HCT116 (cell line): Measurements from ENCODE around the gene POU2AF2. TPM values are rescaled to one million over a fixed set of nuclear protein-coding genes. Genes with fewer than 3 reads are reported as not detected.
"Not testable (repeated sequence)": the region's sequence is repeated elsewhere in the genome, so short reads cannot be mapped to it uniquely, and the experiment has no call there.

Experiments
- ATAC-seq: fragments of 200-7000 bp; cut with Tn5 transposase; 2 replicates; pipeline ENCODE4 v1.9.1; 2020; ENCODE audit warnings: mild to moderate bottlenecking, moderate library complexity
- BruUV-seq: library from RNA; stranded (reverse); fragments of 400-500 nt; replicated peaks from 2 replicates; lab custom pipeline; 2021; lab: Mats Ljungman, UMichigan
- CTCF ChIA-PET: fragments of 300-600 bp; sonication (Branson Sonifier 250); formaldehyde crosslinking; loops from one replicate; lab custom pipeline; 2021; ENCODE audit warnings: antibody characterized with exemption; lab: Charles Lee
- POLR2A ChIA-PET: fragments of 300-600, 350-600 bp; sonication (Branson Sonifier 250); formaldehyde crosslinking; loops from one replicate; lab custom pipeline; 2021; ENCODE audit warnings: antibody characterized with exemption; lab: Charles Lee
- RAD21 ChIA-PET, 2 experiments: fragments of 300-600 bp; sonication (Branson Sonifier 250); formaldehyde crosslinking; loops; one replicate each; lab custom pipeline; 2023; ENCODE audit warnings: low total read pairs in 2 of 2; ENCODE audit not compliant: uncharacterized antibody in 2 of 2, unreplicated experiment in 2 of 2, low non-redundant PET in 1 of 2; lab: Charles Lee
- DNase-seq: peaks from one replicate; pipeline ENCODE4 v3.0.0-alpha.2; 2010; ENCODE audit warnings: low read depth, low spot score
- H2AFZ ChIP-seq: fragments of 200-600 bp; shearing (Covaris generic), sonication (generic); 2 replicates; pipeline ENCODE4 v1.6.1; 2017; ENCODE audit warnings: low read depth, mixed run types, mixed read lengths, antibody characterized with exemption, low read length; ENCODE audit not compliant: poor library complexity, severe bottlenecking
- H3K27ac ChIP-seq: 2 replicates; pipeline ENCODE4 v1.5.1; 2012; ENCODE audit warnings: low read depth, low read length
- H3K27me3 ChIP-seq: fragments of 200-600 bp; sonication (generic); 2 replicates; pipeline ENCODE4 v1.6.1; 2016; ENCODE audit warnings: mixed run types, low read length, mixed read lengths; ENCODE audit not compliant: insufficient read depth
- H3K36me3 ChIP-seq, 2 experiments: fragments of 200-500 bp in 1 of 2; fragments of 200-600 bp in 1 of 2; sonication (Bioruptor generic) in 1 of 2; sonication (generic) in 1 of 2; 2 replicates each; pipeline versions ENCODE4 v1.5.1 to v1.6.1; 2014 to 2016; ENCODE audit warnings: low read length in 2 of 2, inconsistent platforms in 1 of 2, mixed read lengths in 1 of 2, mixed run types in 1 of 2; ENCODE audit not compliant: insufficient read depth in 2 of 2, control insufficient read depth in 1 of 2
- H3K4me1 ChIP-seq, 2 experiments: fragments of 200-600 bp in 1 of 2; sonication (generic) in 1 of 2; 2 replicates each; pipeline versions ENCODE4 v1.5.1 to v1.6.1; 2012 to 2017; ENCODE audit warnings: low read length in 2 of 2, inconsistent platforms in 1 of 2, mild to moderate bottlenecking in 1 of 2, mixed read lengths in 1 of 2, mixed run types in 1 of 2, moderate library complexity in 1 of 2; ENCODE audit not compliant: insufficient read depth in 2 of 2, control insufficient read depth in 1 of 2
- H3K4me2 ChIP-seq: fragments of 200-600 bp; sonication (generic); 2 replicates; pipeline ENCODE4 v1.6.1; 2017; ENCODE audit warnings: mixed run types, low read length, mixed read lengths
- H3K4me3 ChIP-seq, 2 experiments: fragments of 200-600 bp in 1 of 2; sonication (generic) in 1 of 2; replicated peaks in 1 of 2; 2 replicates each; pipeline ENCODE4 v1.5.1; 2011 to 2016; ENCODE audit warnings: low read length in 2 of 2, control low read depth in 1 of 2, low read depth in 1 of 2, mild to moderate bottlenecking in 1 of 2, mixed read lengths in 1 of 2, mixed run types in 1 of 2
- H3K79me2 ChIP-seq: fragments of 200-600 bp; sonication (generic); 2 replicates; pipeline ENCODE4 v1.6.1; 2017; ENCODE audit warnings: mild to moderate bottlenecking, mixed run types, low read length, moderate library complexity, mixed read lengths; ENCODE audit not compliant: insufficient read depth
- H3K9ac ChIP-seq: fragments of 200-600 bp; sonication (generic); 2 replicates; pipeline ENCODE4 v1.6.1; 2016; ENCODE audit warnings: low read length, mixed read lengths
- H3K9me2 ChIP-seq: fragments of 200-600 bp; sonication (generic), shearing (Covaris generic); 2 replicates; pipeline ENCODE4 v1.6.1; 2017; ENCODE audit warnings: mixed run types, mild to moderate bottlenecking, moderate library complexity; ENCODE audit not compliant: insufficient read depth
- H3K9me3 ChIP-seq, 2 experiments: fragments of 200-500 bp in 1 of 2; fragments of 200-600 bp in 1 of 2; sonication (Bioruptor generic) in 1 of 2; sonication (generic) in 1 of 2; 2 replicates each; pipeline ENCODE4 v1.6.1; 2014 to 2017; ENCODE audit warnings: low read length in 2 of 2, mixed read lengths in 2 of 2, inconsistent platforms in 1 of 2, low read depth in 1 of 2, mild to moderate bottlenecking in 1 of 2, mixed run types in 1 of 2, moderate library complexity in 1 of 2; ENCODE audit not compliant: control insufficient read depth in 1 of 2, insufficient read depth in 1 of 2
- H4K20me1 ChIP-seq: fragments of 200-600 bp; sonication (generic), shearing (Covaris generic); 2 replicates; pipeline ENCODE4 v1.6.1; 2017; ENCODE audit warnings: mixed run types, mild to moderate bottlenecking, moderate library complexity; ENCODE audit not compliant: insufficient read depth
- CBX3 ChIP-seq: IDR thresholded peaks from 2 replicates; pipeline ENCODE4 v1.6.1; 2012; ENCODE audit warnings: low read depth
- ELF1 ChIP-seq: IDR thresholded peaks from 2 replicates; pipeline ENCODE4 v1.6.1; 2012; ENCODE audit warnings: low read depth, borderline replicate concordance
- FOSL1 ChIP-seq: IDR thresholded peaks from 2 replicates; pipeline ENCODE4 v1.6.1; 2012; ENCODE audit warnings: low read depth
- MAX ChIP-seq: IDR thresholded peaks from 2 replicates; pipeline ENCODE4 v1.6.1; 2012
- POLR2A ChIP-seq: IDR thresholded peaks from 2 replicates; pipeline ENCODE4 v1.7.0; 2011; ENCODE audit warnings: borderline replicate concordance; ENCODE audit not compliant: insufficient read depth, insufficient read length; ENCODE audit errors: extremely low read depth
- POLR2AphosphoS5 ChIP-seq: IDR thresholded peaks from 2 replicates; pipeline ENCODE4 v1.6.1; 2011; ENCODE audit warnings: mild to moderate bottlenecking, low read depth, low read length, moderate library complexity
- RAD21 ChIP-seq: IDR thresholded peaks from 2 replicates; pipeline ENCODE4 v1.6.1; 2012; ENCODE audit warnings: low read depth, mild to moderate bottlenecking
- SP1 ChIP-seq: IDR thresholded peaks from 2 replicates; pipeline ENCODE4 v1.6.1; 2012; ENCODE audit warnings: low read depth
- TCF7L2 ChIP-seq: IDR thresholded peaks from 2 replicates; pipeline ENCODE4 v1.7.0; 2011; ENCODE audit warnings: borderline replicate concordance, inconsistent platforms; ENCODE audit not compliant: insufficient read depth, insufficient read length; ENCODE audit errors: extremely low read depth
- YY1 ChIP-seq: IDR thresholded peaks from 2 replicates; pipeline ENCODE4 v1.6.1; 2011; ENCODE audit warnings: low read length, low read depth, moderate library complexity, mild to moderate bottlenecking; ENCODE audit not compliant: insufficient replicate concordance; ENCODE audit errors: extremely low read depth
- ZBTB33 ChIP-seq: IDR thresholded peaks from 2 replicates; pipeline ENCODE4 v1.6.1; 2011; ENCODE audit warnings: mild to moderate bottlenecking, low read length, moderate library complexity; ENCODE audit not compliant: insufficient replicate concordance; ENCODE audit errors: extremely low read depth
- ZFX ChIP-seq: fragments of 450-650 bp; IDR thresholded peaks from 2 replicates; pipeline ENCODE4 v1.6.1; 2017
- intact Hi-C: fragments of 100-400 bp; cut with micrococcal nuclease; formaldehyde crosslinking; loops from 2 replicates; pipeline ENCODE4 v1.10.0; 2022
- total RNA-seq: library from RNA; stranded (reverse); gene quantifications from one replicate; pipeline ENCODE4 v1.2.1, GENCODE V29; 2021; ENCODE audit not compliant: unreplicated experiment
- TF ChIP-seq, protein P1 (sequence below), 3 experiments: fragments of 200-600 bp in 1 of 3; sonication (generic) in 1 of 3; IDR thresholded peaks in 2 of 3; conservative IDR thresholded peaks in 1 of 3; 2 replicates each; pipeline ENCODE4 v1.5.1; 2012 to 2017; ENCODE audit warnings: low read depth in 2 of 3, low read length in 2 of 3, antibody characterized with exemption in 1 of 3, borderline replicate concordance in 1 of 3, control low read depth in 1 of 3, mild to moderate bottlenecking in 1 of 3, mixed read lengths in 1 of 3, mixed run types in 1 of 3, moderate library complexity in 1 of 3; ENCODE audit not compliant: insufficient read depth in 1 of 3

Gene POU2AF2
- total RNA-seq, 1 experiment from 2014 or later = not detected

- no peaks in the 10 kb centered on the region for H3K9me2 ChIP-seq
- no TSS peak for BruUV-seq
- DNase-seq = no peak
- no peaks in the 10 kb centered on the region for H3K79me2 ChIP-seq
- intact Hi-C loops = no loop called here
- no peaks in the 10 kb centered on the region for H4K20me1 ChIP-seq
- H3K27me3 ChIP-seq = peaks cover 5% of the 10 kb centered on the region; the same call in 1 of the 2 replicates
- RAD21 ChIA-PET = no interaction called here
- TF ChIP-seq POLR2AphosphoS5 = no peak
- no peak for TF ChIP-seq FOSL1
- TF ChIP-seq POLR2A = no peak
- no peak for TF ChIP-seq MAX
- TF ChIP-seq ELF1 = no peak
- TF ChIP-seq, protein P1, sequence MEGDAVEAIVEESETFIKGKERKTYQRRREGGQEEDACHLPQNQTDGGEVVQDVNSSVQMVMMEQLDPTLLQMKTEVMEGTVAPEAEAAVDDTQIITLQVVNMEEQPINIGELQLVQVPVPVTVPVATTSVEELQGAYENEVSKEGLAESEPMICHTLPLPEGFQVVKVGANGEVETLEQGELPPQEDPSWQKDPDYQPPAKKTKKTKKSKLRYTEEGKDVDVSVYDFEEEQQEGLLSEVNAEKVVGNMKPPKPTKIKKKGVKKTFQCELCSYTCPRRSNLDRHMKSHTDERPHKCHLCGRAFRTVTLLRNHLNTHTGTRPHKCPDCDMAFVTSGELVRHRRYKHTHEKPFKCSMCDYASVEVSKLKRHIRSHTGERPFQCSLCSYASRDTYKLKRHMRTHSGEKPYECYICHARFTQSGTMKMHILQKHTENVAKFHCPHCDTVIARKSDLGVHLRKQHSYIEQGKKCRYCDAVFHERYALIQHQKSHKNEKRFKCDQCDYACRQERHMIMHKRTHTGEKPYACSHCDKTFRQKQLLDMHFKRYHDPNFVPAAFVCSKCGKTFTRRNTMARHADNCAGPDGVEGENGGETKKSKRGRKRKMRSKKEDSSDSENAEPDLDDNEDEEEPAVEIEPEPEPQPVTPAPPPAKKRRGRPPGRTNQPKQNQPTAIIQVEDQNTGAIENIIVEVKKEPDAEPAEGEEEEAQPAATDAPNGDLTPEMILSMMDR (IDR thresholded peaks at IDR 0.05 in 2 of 3, conservative IDR thresholded peaks at IDR 0.05 in 1 of 3; ENCODE audit: borderline replicate concordance in 1 of 3, insufficient read depth in 1 of 3, low read depth in 2 of 3, low read length in 2 of 3) = no peak
- TF ChIP-seq YY1 = no peak
- TF ChIP-seq SP1 = no peak
- no peak for TF ChIP-seq TCF7L2
- TF ChIP-seq ZBTB33 = no peak
- no peak for TF ChIP-seq RAD21
- no peak for TF ChIP-seq CBX3
- no peak for TF ChIP-seq ZFX
- no peak overlapping the region for H2AFZ ChIP-seq
- H3K36me3 ChIP-seq = no peaks in the 10 kb centered on the region
- CTCF ChIA-PET = no interaction called here
- H3K4me2 ChIP-seq = no peak overlapping the region
- no peaks in the 10 kb centered on the region for H3K4me1 ChIP-seq
- H3K27ac ChIP-seq = no peak overlapping the region
- POLR2A ChIA-PET = no interaction called here
- no peak overlapping the region for H3K9ac ChIP-seq
- no peak for ATAC-seq
- H3K9me3 ChIP-seq = no peaks in the 10 kb centered on the region
- H3K4me3 ChIP-seq = no peak overlapping the region
Measured at GRCh38 chr11:111221208-111221607, 24.3 kb upstream of the POU2AF2 start.

GRCh38 chr11:111221936-111222335, 23.6 kb upstream of the POU2AF2 start:
- H3K27me3 ChIP-seq, BruUV-seq, H3K9me2 ChIP-seq, H3K79me2 ChIP-seq, H3K9me3 ChIP-seq, ATAC-seq, CTCF ChIA-PET, RAD21 ChIA-PET, H3K27ac ChIP-seq, H4K20me1 ChIP-seq, POLR2A ChIA-PET, H3K9ac ChIP-seq, H3K4me3 ChIP-seq, DNase-seq, H2AFZ ChIP-seq, H3K36me3 ChIP-seq, H3K4me2 ChIP-seq, intact Hi-C loops, H3K4me1 ChIP-seq: not testable (repeated sequence)
